Mucosa of rectum (tissue), 2 donors: ENCODE results near the gene CDH1.

Source experiments
- H3K27ac ChIP-seq, 2 donors: one replicate each; pipeline ENCODE4 v1.7.0; 2013; ENCODE audit warnings: inconsistent platforms in 2 of 2, low read depth in 2 of 2, low read length in 2 of 2
- H3K27me3 ChIP-seq, 2 donors: one replicate each; pipeline ENCODE4 v1.7.0; 2013; ENCODE audit warnings: low read length in 2 of 2; ENCODE audit not compliant: control insufficient read depth in 2 of 2, insufficient read depth in 2 of 2
- H3K36me3 ChIP-seq, 2 donors: one replicate each; pipeline ENCODE4 v1.7.0; 2013; ENCODE audit warnings: low read length in 2 of 2; ENCODE audit not compliant: control insufficient read depth in 2 of 2, insufficient read depth in 2 of 2
- H3K4me1 ChIP-seq, 2 donors: one replicate each; pipeline ENCODE4 v1.7.0; 2013; ENCODE audit warnings: low read length in 2 of 2, mild to moderate bottlenecking in 1 of 2; ENCODE audit not compliant: control insufficient read depth in 2 of 2, insufficient read depth in 2 of 2
- H3K4me3 ChIP-seq, 2 donors: one replicate each; pipeline ENCODE4 v1.7.0; 2013; ENCODE audit warnings: low read length in 2 of 2
- H3K9ac ChIP-seq, 2 donors: one replicate each; pipeline ENCODE4 v1.7.0; 2013; ENCODE audit warnings: low read length in 2 of 2, low read depth in 1 of 2, mild to moderate bottlenecking in 1 of 2
- H3K9me3 ChIP-seq, 2 donors: one replicate each; pipeline ENCODE4 v1.7.0; 2013; ENCODE audit warnings: low read length in 2 of 2; ENCODE audit not compliant: control insufficient read depth in 2 of 2
- donor health status: healthy.
- donor health status: Normal muscosa, but diverticular disease.

The CDH1 gene

DNA sequence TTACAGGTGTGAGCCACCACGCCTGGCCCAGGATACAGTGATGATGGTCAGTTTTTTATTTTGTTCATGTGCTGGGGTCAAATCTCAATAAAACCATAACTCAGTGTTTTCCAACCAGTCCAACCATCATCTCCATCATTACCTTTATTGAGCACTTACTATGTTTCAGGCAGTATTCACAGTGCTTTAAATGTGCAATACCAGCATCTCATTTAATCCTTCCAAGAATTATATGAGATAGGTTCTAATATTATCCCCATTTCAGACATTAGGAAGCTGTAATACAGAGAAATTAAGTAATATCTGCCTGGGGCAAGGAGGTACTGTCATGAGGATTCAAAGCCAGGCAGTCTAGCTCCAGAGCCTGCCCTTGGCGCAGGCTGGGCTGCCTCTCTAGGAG is 69.3 kb downstream of the CDH1 start:
- Histone ChIP-seq H3K4me3 (no peak overlapping the region), H3K36me3 (peaks cover 34 to 42% of the 10 kb centered on the region in 2 donors), H3K9me3 (no peaks in the 10 kb centered on the region), H3K9ac (no peak overlapping the region), H3K27me3 (no peaks in the 10 kb centered on the region), H3K27ac (no peak overlapping the region), H3K4me1 (no peaks in the 10 kb centered on the region)

- Histone ChIP-seq H3K36me3 (peaks cover 34 to 43% of the 10 kb centered on the region in 2 donors), H3K9me3 (no peaks in the 10 kb centered on the region), H3K4me1 (no peaks in the 10 kb centered on the region), H3K9ac (no peak overlapping the region), H3K4me3 (no peak overlapping the region), H3K27ac (no peak overlapping the region), H3K27me3 (no peaks in the 10 kb centered on the region)
Measured at GRCh38 chr16:68806981-68807380, 69.9 kb downstream of the CDH1 start.

GRCh38 chr16:68814516-68814915 is 77.4 kb downstream of the CDH1 start:
- no peaks in the 10 kb centered on the region for H3K9me3 ChIP-seq
- no peak overlapping the region for H3K4me3 ChIP-seq
- H3K9ac ChIP-seq = no peak overlapping the region
- H3K4me1 ChIP-seq = no peaks in the 10 kb centered on the region
- H3K36me3 ChIP-seq = peaks cover 44 to 56% of the 10 kb centered on the region in 2 donors
- no peak overlapping the region for H3K27ac ChIP-seq
- no peaks in the 10 kb centered on the region for H3K27me3 ChIP-seq

DNA sequence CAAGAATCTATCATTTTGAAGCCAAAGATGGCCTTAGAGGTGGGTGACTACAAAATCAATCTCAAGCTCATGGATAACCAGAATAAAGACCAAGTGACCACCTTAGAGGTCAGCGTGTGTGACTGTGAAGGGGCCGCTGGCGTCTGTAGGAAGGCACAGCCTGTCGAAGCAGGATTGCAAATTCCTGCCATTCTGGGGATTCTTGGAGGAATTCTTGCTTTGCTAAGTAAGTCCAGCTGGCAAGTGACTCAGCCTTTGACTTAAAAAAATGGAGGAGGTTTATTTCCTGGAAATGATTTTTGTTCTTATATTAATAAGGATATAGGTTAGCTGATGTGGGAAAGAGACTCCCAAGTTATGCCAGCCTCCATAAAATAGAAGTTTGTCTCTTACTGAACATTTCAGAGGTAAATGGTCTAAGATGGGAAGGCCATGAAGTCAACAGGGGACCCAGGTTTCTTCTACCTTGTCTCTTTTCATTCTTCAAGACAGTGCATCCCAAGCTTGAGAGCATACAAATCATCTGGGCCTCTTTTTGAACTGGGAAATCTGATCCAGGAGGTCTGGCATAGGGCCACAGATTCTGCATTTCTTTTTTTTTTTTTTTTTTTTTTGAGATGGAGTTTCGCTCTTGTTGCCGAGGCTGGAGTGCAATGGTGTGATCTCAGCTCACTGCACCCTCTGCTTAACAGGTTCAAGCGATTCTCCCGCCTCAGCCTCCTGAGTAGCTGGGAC is 86.5 kb downstream of the CDH1 start:
- Histone ChIP-seq H3K27me3 (no peaks in the 10 kb centered on the region), H3K27ac (no peak overlapping the region), H3K4me1 (no peaks in the 10 kb centered on the region)

GRCh38 chr16:68825427-68825826 is 88.3 kb downstream of the CDH1 start:
- Histone ChIP-seq H3K36me3 (peaks cover 58 to 67% of the 10 kb centered on the region in 2 donors), H3K27me3 (no peaks in the 10 kb centered on the region)

More for the DNA sequence above, 86.5 kb downstream of the CDH1 start:
- H3K36me3 ChIP-seq = peaks cover 53 to 59% of the 10 kb centered on the region in 2 donors
- no peak overlapping the region for H3K9ac ChIP-seq
- H3K4me3 ChIP-seq = no peak overlapping the region
- H3K9me3 ChIP-seq = no peaks in the 10 kb centered on the region

GRCh38 chr16:68826652-68827051 is 89.6 kb downstream of the CDH1 start:
- Histone ChIP-seq H3K9ac (no peak overlapping the region), H3K27ac (no peak overlapping the region), H3K36me3 (peaks cover 52 to 61% of the 10 kb centered on the region in 2 donors), H3K4me1 (no peaks in the 10 kb centered on the region), H3K27me3 (no peaks in the 10 kb centered on the region), H3K9me3 (no peaks in the 10 kb centered on the region), H3K4me3 (no peak overlapping the region)

More at GRCh38 chr16:68825427-68825826, 88.3 kb downstream of the CDH1 start:
- H3K4me1 ChIP-seq = no peaks in the 10 kb centered on the region
- H3K27ac ChIP-seq = no peak overlapping the region
- no peak overlapping the region for H3K9ac ChIP-seq
- no peaks in the 10 kb centered on the region for H3K9me3 ChIP-seq
- H3K4me3 ChIP-seq = no peak overlapping the region

DNA sequence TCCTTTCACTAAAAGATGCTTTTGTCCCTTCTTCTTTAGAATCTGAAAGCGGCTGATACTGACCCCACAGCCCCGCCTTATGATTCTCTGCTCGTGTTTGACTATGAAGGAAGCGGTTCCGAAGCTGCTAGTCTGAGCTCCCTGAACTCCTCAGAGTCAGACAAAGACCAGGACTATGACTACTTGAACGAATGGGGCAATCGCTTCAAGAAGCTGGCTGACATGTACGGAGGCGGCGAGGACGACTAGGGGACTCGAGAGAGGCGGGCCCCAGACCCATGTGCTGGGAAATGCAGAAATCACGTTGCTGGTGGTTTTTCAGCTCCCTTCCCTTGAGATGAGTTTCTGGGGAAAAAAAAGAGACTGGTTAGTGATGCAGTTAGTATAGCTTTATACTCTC is 96.2 kb downstream of the CDH1 start:
- no peaks in the 10 kb centered on the region for H3K4me1 ChIP-seq
- no peak overlapping the region for H3K4me3 ChIP-seq
- no peaks in the 10 kb centered on the region for H3K27me3 ChIP-seq
- no peak overlapping the region for H3K9ac ChIP-seq
- peaks cover 34 to 37% of the 10 kb centered on the region in 2 donors for H3K36me3 ChIP-seq
- H3K9me3 ChIP-seq = no peaks in the 10 kb centered on the region
- no peak overlapping the region for H3K27ac ChIP-seq

- Histone ChIP-seq H3K36me3 (peaks cover 21 to 27% of the 10 kb centered on the region in 2 donors), H3K9ac (no peak overlapping the region), H3K27me3 (no peaks in the 10 kb centered on the region), H3K4me3 (no peak overlapping the region), H3K27ac (no peak overlapping the region), H3K9me3 (no peaks in the 10 kb centered on the region), H3K4me1 (peaks cover 0 to under 1% of the 10 kb centered on the region in 2 donors)
Measured at GRCh38 chr16:68834550-68834949, 97.5 kb downstream of the CDH1 start.

DNA sequence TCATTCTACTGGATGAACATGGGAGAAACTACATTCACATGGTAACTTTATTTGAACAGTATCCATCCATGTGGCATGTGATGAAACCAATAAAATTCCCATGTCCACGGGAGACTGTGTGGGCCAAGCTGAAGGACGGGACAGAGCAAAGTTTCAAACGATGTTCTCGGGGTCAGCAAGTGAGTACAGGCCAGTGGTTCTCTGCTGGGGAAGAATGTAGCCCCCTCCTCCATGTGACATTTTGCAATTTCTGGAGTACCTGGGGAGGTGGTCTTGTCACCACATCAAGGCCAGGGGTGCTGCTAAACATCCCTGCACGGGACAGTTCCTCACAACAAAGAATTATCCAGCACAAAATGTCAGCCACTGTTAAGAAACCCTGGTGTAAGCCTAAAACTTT is 98.9 kb downstream of the CDH1 start:
- H3K9ac ChIP-seq = no peak overlapping the region
- peaks cover 12 to 24% of the 10 kb centered on the region in 2 donors for H3K36me3 ChIP-seq
- H3K4me3 ChIP-seq = no peak overlapping the region
- peaks cover 4 to 6% of the 10 kb centered on the region in 2 donors for H3K4me1 ChIP-seq
- no peaks in the 10 kb centered on the region for H3K27me3 ChIP-seq
- no peak overlapping the region for H3K27ac ChIP-seq
- no peaks in the 10 kb centered on the region for H3K9me3 ChIP-seq

DNA sequence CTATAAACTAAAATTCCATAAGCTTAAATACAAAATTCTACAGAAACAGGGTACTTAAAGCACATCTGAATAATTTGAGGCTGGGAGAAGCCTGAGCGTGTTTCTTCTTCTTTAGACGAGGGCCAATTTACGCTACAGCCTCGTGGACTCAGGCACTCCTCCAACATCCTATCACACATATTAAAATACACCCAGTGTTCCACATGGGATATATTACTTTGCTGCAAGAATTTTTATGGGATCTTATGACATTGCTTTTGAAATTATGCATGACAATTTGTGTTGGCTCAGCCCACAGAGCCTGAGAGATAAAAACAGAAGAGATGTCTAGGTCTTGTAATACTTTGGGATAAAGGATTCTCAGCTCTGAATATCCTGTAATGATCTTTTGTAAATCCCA is 102.7 kb downstream of the CDH1 start:
- Histone ChIP-seq H3K36me3 (peaks cover under 1 to 6% of the 10 kb centered on the region in 2 donors), H3K4me1 (peaks cover 7 to 15% of the 10 kb centered on the region in 2 donors), H3K9ac (no peak overlapping the region), H3K4me3 (no peak overlapping the region), H3K27me3 (no peaks in the 10 kb centered on the region), H3K9me3 (no peaks in the 10 kb centered on the region), H3K27ac (no peak overlapping the region)
